A549 (cell line): ENCODE data around the gene SCT. TPM values are rescaled to one million over a fixed set of nuclear protein-coding genes. Genes with fewer than 3 reads are reported as not detected.

ENCODE experiments used
- ATAC-seq, 2 experiments: fragments of 200-7000 bp in 1 of 2; fragments of >200 bp in 1 of 2; cut with Nextera tagmentation in 1 of 2; cut with Tn5 transposase in 1 of 2; 3 replicates each; pipeline versions ENCODE4 v1.8.0 to v1.9.1; 2018 to 2020; ENCODE audit warnings: mild to moderate bottlenecking in 1 of 2, moderate library complexity in 1 of 2
- CTCF ChIA-PET: fragments of 300-600 bp; sonication (Branson Sonifier 250); formaldehyde crosslinking; extraction: SDS; loops from one replicate; lab custom pipeline; 2021; ENCODE audit warnings: antibody characterized with exemption, inconsistent platforms; lab: Yijun Ruan, JAX
- POLR2A ChIA-PET: fragments of 350-600 bp; formaldehyde crosslinking; extraction: SDS; loops from one replicate; lab custom pipeline; 2021; ENCODE audit warnings: antibody characterized with exemption, inconsistent platforms; lab: Yijun Ruan, JAX
- DNase-seq, 2 experiments: peaks; one replicate each; pipeline versions ENCODE4 v3.0.0 to v3.0.0-alpha.2; 2011 to 2016; ENCODE audit warnings: low read depth in 1 of 2, low spot score in 1 of 2
- FAIRE-seq: peaks from 2 replicates; lab custom pipeline; 2011; peaks lifted over from hg19 to GRCh38; lab: Jason Lieb, UNC
- H3K27ac ChIP-seq, 2 experiments: fragments of >200 bp; sonication (Bioruptor Twin); formaldehyde crosslinking; 3 replicates each; pipeline ENCODE4 v1.5.1; 2016 to 2017
- H3K4me1 ChIP-seq: fragments of >200 bp; sonication (Bioruptor Twin); formaldehyde crosslinking; 3 replicates; pipeline ENCODE4 v1.6.1; 2016
- H3K4me2 ChIP-seq: fragments of >200 bp; sonication (Bioruptor Twin); formaldehyde crosslinking; 3 replicates; pipeline ENCODE4 v1.6.1; 2016
- H3K4me3 ChIP-seq: fragments of >200 bp; sonication (Bioruptor Twin); formaldehyde crosslinking; 3 replicates; pipeline ENCODE4 v1.5.1; 2016
- H3K9me3 ChIP-seq: fragments of >200 bp; sonication (Bioruptor Twin); formaldehyde crosslinking; 3 replicates; pipeline ENCODE4 v1.6.1; 2016
- BCL3 ChIP-seq: fragments of >200 bp; sonication (Bioruptor Twin); formaldehyde crosslinking; IDR thresholded peaks from 3 replicates; pipeline ENCODE4 v1.6.1; 2016
- CEBPB ChIP-seq, 2 experiments: fragments of >200 bp in 1 of 2; sonication (Bioruptor Twin) in 1 of 2; formaldehyde crosslinking in 1 of 2; IDR thresholded peaks; 2 replicates each; pipeline ENCODE4 v1.6.1; 2012 to 2016
- CTCF ChIP-seq: fragments of >200 bp; sonication (Bioruptor Twin); formaldehyde crosslinking; IDR thresholded peaks from 3 replicates; pipeline ENCODE4 v1.5.1; 2016
- EP300 ChIP-seq, 2 experiments: fragments of >200 bp; sonication (Bioruptor Twin); formaldehyde crosslinking; IDR thresholded peaks; 2 replicates in 1 of 2; 3 replicates in 1 of 2; pipeline ENCODE4 v1.6.1; 2016 to 2017
- ESRRA ChIP-seq: fragments of 150-350 bp; IDR thresholded peaks from 2 replicates; pipeline ENCODE4 v1.6.1; 2014; ENCODE audit warnings: mild to moderate bottlenecking, low read length, borderline replicate concordance
- HES2 ChIP-seq: fragments of >200 bp; sonication (Bioruptor Twin); formaldehyde crosslinking; IDR thresholded peaks from 2 replicates; pipeline ENCODE4 v1.6.1; 2016
- HOXB5 ChIP-seq: fragments of 250-450 bp; sonication (Bioruptor Pico); IDR thresholded peaks from 2 replicates; pipeline ENCODE4 v1.5.0; 2020; ENCODE audit warnings: mild to moderate bottlenecking, moderate library complexity
- JUNB ChIP-seq: fragments of >200 bp; sonication (Bioruptor Twin); formaldehyde crosslinking; IDR thresholded peaks from 2 replicates; pipeline ENCODE4 v1.6.1; 2016
- MAFK ChIP-seq: fragments of 450-650 bp; IDR thresholded peaks from 2 replicates; pipeline ENCODE4 v1.6.1; 2014; ENCODE audit not compliant: partially characterized antibody
- MAZ ChIP-seq: fragments of 150-350 bp; IDR thresholded peaks from 2 replicates; pipeline ENCODE4 v1.6.1; 2014; ENCODE audit warnings: antibody characterized with exemption, low read depth, low read length, borderline replicate concordance
- MYC ChIP-seq: IDR thresholded peaks from 2 replicates; pipeline ENCODE4 v1.6.1; 2012; ENCODE audit warnings: mild to moderate bottlenecking, inconsistent platforms, low read length, improper control_type of control experiment, borderline replicate concordance
- NR3C1 ChIP-seq: fragments of >200 bp; sonication (Bioruptor Twin); formaldehyde crosslinking; IDR thresholded peaks from 3 replicates; pipeline ENCODE4 v1.6.1; 2017
- PHF8 ChIP-seq: fragments of 200-600 bp; sonication (generic); IDR thresholded peaks from 2 replicates; pipeline ENCODE4 v1.6.1; 2016; ENCODE audit warnings: low read depth, mild to moderate bottlenecking, antibody characterized with exemption, moderate library complexity, borderline replicate concordance
- RARB ChIP-seq: fragments of 250-450 bp; sonication (Bioruptor Pico); IDR thresholded peaks from 2 replicates; pipeline ENCODE4 v1.8.0; 2021; ENCODE audit warnings: mild to moderate bottlenecking, moderate library complexity
- RCOR1 ChIP-seq: fragments of 150-350 bp; IDR thresholded peaks from 2 replicates; pipeline ENCODE4 v1.6.1; 2014; ENCODE audit warnings: antibody characterized with exemption, low read length, low read depth
- SREBF2 ChIP-seq: fragments of 450-650 bp; IDR thresholded peaks from 2 replicates; pipeline ENCODE4 v1.6.1; 2014; ENCODE audit warnings: mild to moderate bottlenecking, moderate library complexity
- ZFP36 ChIP-seq: fragments of 450-650 bp; IDR thresholded peaks from 2 replicates; pipeline ENCODE4 v1.6.1; 2014; ENCODE audit warnings: borderline replicate concordance; ENCODE audit not compliant: partially characterized antibody
- WGBS: methylation state at CpG from one replicate; pipeline ENCODE4 v1.1.6; 2017; ENCODE audit errors: missing lambda C conversion rate; 5-methylcytosine and 5-hydroxymethylcytosine counted together
- polyA plus RNA-seq, 4 experiments: library from polyadenylated mRNA; depleted of rRNA in 3 of 4; stranded (reverse); fragments of >200 nt; fragmentation: RNase III in 1 of 4; extraction: RNeasy Plus Mini Kit Qiagen cat#74134 plus additional on column Dnase treatment in 1 of 4; gene quantifications; 2 replicates in 3 of 4; 3 replicates in 1 of 4; pipeline ENCODE4 v1.2.3, GENCODE V29; 2011 to 2017

Gene SCT
- polyA plus RNA-seq, 2 of the 4 experiments (the other 2 are of a cell fraction): not detected

DNA sequence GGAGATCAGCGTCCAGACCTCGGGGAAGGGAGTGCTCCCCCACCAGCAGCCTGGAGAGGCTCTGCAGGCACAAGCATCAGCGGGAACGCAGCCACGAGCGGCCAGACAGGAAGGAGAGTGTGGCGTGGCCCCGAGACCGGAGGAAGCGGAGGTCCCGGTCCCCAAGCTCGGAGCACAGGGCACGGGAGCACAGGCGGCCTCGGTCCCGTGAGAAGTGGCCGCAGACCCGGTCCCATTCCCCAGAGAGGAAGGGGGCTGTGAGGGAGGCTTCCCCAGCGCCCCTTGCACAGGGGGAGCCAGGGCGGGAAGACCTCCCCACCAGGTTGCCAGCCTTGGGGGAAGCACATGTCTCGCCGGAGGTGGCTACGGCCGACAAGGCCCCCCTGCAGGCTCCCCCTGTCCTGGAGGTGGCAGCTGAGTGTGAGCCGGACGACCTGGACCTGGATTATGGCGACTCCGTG, 18.2 kb downstream of the SCT start:
- FAIRE-seq: no peak
- TF ChIP-seq NR3C1 (no peak), HES2 (no peak), ZFP36 (no peak), RARB (CRISPR knock-in tag) (no peak), CEBPB (IDR thresholded peaks at IDR 0.05) (no peak), EP300 (IDR thresholded peaks at IDR 0.05) (no peak), JUNB (no peak), MAFK (no peak), MAZ (no peak)
- H3K27ac ChIP-seq: no peak overlapping the region
- H3K4me3 ChIP-seq: no peak overlapping the region
- ATAC-seq: no peak
- 89% methylated on average over 27 of the region's 28 CpGs for WGBS
- CTCF ChIA-PET: no interaction called here
- H3K4me1 ChIP-seq: peaks cover 13% of the 10 kb centered on the region
- POLR2A ChIA-PET: no interaction called here
- no peak overlapping the region for H3K4me2 ChIP-seq
- no peak for DNase-seq
- H3K9me3 ChIP-seq: no peaks in the 10 kb centered on the region

DNA sequence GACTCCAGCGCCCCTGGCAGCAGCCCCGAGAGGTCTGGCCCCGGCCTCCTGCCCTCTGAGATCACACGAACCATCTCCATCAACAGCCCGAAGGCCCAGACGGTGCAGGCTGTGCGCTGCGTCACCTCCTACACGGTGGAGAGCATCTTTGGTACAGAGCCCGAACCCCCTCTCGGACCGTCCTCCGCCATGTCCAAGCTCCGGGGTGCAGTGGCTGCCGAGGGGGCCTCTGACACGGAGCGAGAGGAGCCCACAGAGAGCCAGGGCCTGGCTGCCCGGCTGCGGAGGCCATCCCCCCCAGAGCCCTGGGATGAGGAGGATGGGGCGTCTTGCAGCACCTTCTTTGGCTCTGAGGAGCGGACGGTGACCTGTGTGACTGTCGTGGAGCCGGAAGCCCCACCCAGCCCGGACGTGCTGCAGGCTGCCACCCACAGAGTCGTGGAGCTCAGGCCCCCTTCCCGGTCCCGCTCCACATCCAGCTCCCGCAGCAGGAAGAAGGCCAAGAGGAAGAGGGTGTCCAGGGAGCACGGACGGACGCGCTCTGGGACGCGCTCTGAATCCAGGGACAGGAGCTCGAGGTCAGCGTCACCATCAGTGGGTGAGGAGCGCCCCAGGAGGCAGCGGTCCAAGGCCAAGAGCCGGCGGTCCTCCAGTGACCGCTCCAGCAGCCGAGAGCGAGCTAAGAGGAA, 18.9 kb downstream of the SCT start:
- no peak for FAIRE-seq

More for the DNA sequence above, 18.9 kb downstream of the SCT start:
- 95% methylated on average over 45 of the region's 45 CpGs for WGBS
- Histone ChIP-seq H3K4me2 (no peak overlapping the region), H3K4me1 (peaks cover 13% of the 10 kb centered on the region), H3K4me3 (no peak overlapping the region)
- no peak for DNase-seq
- TF ChIP-seq RARB (CRISPR knock-in tag) (no peak), ZFP36 (no peak), CTCF (no peak), JUNB (no peak), SREBF2 (no peak), ESRRA (no peak), BCL3 (no peak), RCOR1 (no peak), MAFK (no peak), PHF8 (no peak), HOXB5 (CRISPR knock-in tag) (no peak), MYC (no peak), CEBPB (IDR thresholded peaks at IDR 0.05) (no peak)
- TF ChIP-seq, all 56 proteins: peak for 0
- H3K27ac ChIP-seq: no peak overlapping the region
- ChIA-PET CTCF (interaction anchor here (1.4 to 1.7 kb wide), 2 partner anchors 53 to 89 kb away, joined by 3 to 5 read pairs; no protein-coding TSS in a partner anchor), POLR2A (interaction anchor here (1.4 kb wide), 1 partner anchor 32 kb away, joined by 3 read pairs; the partner anchor contains the start of gene PHRF1)
- no peak for ATAC-seq
- H3K9me3 ChIP-seq: no peaks in the 10 kb centered on the region
